ENCODE data around the gene DCAF8L2. TPM values are rescaled to one million over a fixed set of nuclear protein-coding genes. Genes with fewer than 3 reads are reported as not detected.

Gene DCAF8L2
- total RNA-seq, 4 donors from 2014 or later, result not detected

DNA sequence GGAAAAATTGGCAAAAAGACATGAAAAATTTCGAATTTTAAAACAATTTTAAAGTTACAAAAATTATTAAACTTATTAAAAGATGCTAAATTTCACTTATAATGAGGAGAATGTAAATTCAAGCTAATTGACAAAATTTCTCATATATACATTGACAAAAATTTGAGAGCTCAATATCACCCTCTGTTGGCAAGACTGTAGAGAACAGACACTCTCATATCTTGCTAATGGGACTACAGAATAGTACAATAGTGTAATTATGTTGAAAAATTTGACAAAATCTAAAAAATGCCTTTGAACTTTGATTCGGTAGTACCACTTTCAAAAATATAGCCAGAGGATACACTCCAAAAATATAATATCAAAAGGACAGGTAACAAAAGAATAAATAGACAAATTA lies 29.8 kb downstream of the DCAF8L2 start:
- TF ChIP-seq POLR2A (IDR thresholded peaks at IDR 0.05), result no peak
- TF ChIP-seq, protein P1, sequence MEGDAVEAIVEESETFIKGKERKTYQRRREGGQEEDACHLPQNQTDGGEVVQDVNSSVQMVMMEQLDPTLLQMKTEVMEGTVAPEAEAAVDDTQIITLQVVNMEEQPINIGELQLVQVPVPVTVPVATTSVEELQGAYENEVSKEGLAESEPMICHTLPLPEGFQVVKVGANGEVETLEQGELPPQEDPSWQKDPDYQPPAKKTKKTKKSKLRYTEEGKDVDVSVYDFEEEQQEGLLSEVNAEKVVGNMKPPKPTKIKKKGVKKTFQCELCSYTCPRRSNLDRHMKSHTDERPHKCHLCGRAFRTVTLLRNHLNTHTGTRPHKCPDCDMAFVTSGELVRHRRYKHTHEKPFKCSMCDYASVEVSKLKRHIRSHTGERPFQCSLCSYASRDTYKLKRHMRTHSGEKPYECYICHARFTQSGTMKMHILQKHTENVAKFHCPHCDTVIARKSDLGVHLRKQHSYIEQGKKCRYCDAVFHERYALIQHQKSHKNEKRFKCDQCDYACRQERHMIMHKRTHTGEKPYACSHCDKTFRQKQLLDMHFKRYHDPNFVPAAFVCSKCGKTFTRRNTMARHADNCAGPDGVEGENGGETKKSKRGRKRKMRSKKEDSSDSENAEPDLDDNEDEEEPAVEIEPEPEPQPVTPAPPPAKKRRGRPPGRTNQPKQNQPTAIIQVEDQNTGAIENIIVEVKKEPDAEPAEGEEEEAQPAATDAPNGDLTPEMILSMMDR (IDR thresholded peaks at IDR 0.05 in 4 of 5, conservative IDR thresholded peaks at IDR 0.05 in 1 of 5), result no peak
- no peak for DNase-seq
- Histone ChIP-seq H3K36me3 (no peaks in the 10 kb centered on the region), H3K27ac (no peak overlapping the region), H3K27me3 (no peaks in the 10 kb centered on the region), H3K4me3 (no peak overlapping the region), H3K9me3 (no peaks in the 10 kb centered on the region), H3K4me1 (no peaks in the 10 kb centered on the region)
- in situ Hi-C loops (cut with MboI; ENCODE audit: low sequenced_read_pairs in 4 of 4) (no loop called here), intact Hi-C loops (cut with DNase I; ENCODE audit: low total_unique reads) (no loop called here)
- no peak for ATAC-seq

DNA sequence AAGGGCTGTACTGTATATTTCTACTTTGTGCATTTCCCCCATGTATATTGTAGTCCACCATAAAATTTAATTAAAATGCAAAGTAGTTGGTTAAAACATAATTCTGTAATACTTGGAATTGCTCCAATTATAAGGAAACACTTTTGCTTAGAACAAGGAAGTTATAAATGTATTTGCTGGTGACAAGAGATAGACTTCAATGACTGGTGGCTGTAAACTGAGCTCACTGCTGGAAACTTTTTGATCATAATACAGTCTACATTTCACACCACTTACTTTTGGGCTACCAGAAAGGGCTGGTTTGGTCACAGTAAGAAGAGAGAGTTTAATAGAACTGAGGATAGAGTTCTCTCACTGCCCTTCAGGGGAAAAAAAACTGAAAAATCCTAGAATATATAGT lies 32.7 kb downstream of the DCAF8L2 start:
- no peaks in the 10 kb centered on the region for H3K27me3 ChIP-seq
- H3K4me3 ChIP-seq, result no peak overlapping the region
- H3K27ac ChIP-seq, result no peak overlapping the region
- no peaks in the 10 kb centered on the region for H3K36me3 ChIP-seq
- intact Hi-C loops (cut with DNase I; ENCODE audit: low total_unique reads), result no loop called here
- ATAC-seq (no peak), DNase-seq (no peak)
- no peaks in the 10 kb centered on the region for H3K4me1 ChIP-seq
- H3K9me3 ChIP-seq, result no peaks in the 10 kb centered on the region
- TF ChIP-seq POLR2A (IDR thresholded peaks at IDR 0.05), result no peak
- TF ChIP-seq, protein P1 (IDR thresholded peaks at IDR 0.05 in 4 of 5, conservative IDR thresholded peaks at IDR 0.05 in 1 of 5), result no peak
- in situ Hi-C loops (cut with MboI; ENCODE audit: low sequenced_read_pairs in 4 of 4), result no loop called here

DNA sequence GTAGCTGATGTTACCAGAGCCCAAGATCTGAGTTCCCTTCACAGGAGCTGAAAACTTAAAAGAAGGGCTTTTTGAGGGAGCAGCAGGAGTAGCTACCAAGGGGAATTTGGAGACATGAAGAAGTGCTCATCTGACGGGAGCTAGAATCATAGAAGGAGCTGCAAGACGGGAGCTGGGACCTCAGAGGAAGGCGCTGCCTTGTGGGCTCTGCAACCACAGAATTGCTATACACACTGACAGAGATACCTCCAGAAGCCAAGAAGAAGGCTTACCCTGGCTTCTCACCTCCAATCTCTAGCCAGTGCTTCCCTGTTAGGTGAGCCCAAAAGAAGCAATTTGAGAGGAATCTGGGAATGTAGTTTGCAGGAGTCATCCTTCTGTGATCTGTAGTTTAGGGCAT lies 35.9 kb downstream of the DCAF8L2 start:
- in situ Hi-C loops (cut with MboI; ENCODE audit: low sequenced_read_pairs in 4 of 4), result no loop called here

DNA sequence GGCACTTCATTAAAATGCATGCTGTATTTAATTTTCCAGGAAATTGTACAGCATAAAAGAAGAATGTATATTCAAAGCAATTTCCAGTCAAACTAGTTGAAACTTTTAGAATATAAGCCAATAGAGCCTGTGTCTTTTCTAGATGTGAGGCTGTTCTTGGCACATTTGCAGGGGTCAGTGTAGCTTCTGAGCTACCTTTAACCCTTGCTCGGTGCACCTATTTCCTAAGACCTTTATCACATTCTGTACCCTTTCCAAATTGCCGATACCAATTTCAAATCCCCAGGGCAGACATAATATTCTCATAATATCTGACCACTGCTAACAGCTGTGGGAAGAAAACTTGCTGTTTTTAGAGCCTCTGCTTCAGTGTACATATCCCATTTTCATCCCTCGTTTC lies 43.2 kb downstream of the DCAF8L2 start:
- Histone ChIP-seq H3K4me3 (no peak overlapping the region), H3K27ac (no peak overlapping the region), H3K9me3 (no peaks in the 10 kb centered on the region), H3K36me3 (no peaks in the 10 kb centered on the region), H3K4me1 (no peaks in the 10 kb centered on the region), H3K27me3 (no peaks in the 10 kb centered on the region)
- in situ Hi-C loops (cut with MboI; ENCODE audit: low sequenced_read_pairs in 4 of 4), result no loop called here
- no peak for DNase-seq
- no peak for ATAC-seq
- intact Hi-C loops (cut with DNase I; ENCODE audit: low total_unique reads), result no loop called here
- TF ChIP-seq, protein P1 (IDR thresholded peaks at IDR 0.05 in 4 of 5, conservative IDR thresholded peaks at IDR 0.05 in 1 of 5), result no peak
- no peak for TF ChIP-seq POLR2A (IDR thresholded peaks at IDR 0.05)

More for the DNA sequence above, 35.9 kb downstream of the DCAF8L2 start:
- ATAC-seq, result no peak
- Histone ChIP-seq H3K27ac (no peak overlapping the region), H3K9me3 (no peaks in the 10 kb centered on the region), H3K27me3 (no peaks in the 10 kb centered on the region), H3K4me1 (no peaks in the 10 kb centered on the region), H3K36me3 (no peaks in the 10 kb centered on the region), H3K4me3 (no peak overlapping the region)
- DNase-seq, result no peak
- TF ChIP-seq, protein P1 (IDR thresholded peaks at IDR 0.05 in 4 of 5, conservative IDR thresholded peaks at IDR 0.05 in 1 of 5), result no peak
- TF ChIP-seq POLR2A (IDR thresholded peaks at IDR 0.05), result no peak
- intact Hi-C loops (cut with DNase I; ENCODE audit: low total_unique reads), result no loop called here

DNA sequence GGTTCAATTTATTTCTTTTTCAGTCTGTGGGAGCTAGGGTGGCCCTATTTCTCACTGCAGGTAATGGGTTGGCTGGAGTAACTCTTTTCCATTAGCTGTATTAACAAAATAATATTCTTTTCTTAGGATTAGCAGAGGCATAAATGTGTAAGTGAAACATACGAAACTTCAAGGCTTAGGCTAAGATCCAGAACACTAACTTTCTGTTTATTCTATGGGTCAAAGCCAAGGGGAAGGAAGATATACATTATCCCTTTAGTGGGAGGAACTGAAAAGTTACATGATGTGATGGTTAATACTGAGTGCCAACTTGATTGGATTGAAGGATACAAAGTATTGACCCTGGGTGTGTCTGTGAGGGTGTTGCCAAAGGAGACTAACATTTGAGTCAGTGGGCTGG lies 66.4 kb downstream of the DCAF8L2 start:
- ATAC-seq (no peak), DNase-seq (no peak)
- Histone ChIP-seq H3K9me3 (no peaks in the 10 kb centered on the region), H3K4me3 (no peak overlapping the region), H3K27me3 (no peaks in the 10 kb centered on the region), H3K4me1 (no peaks in the 10 kb centered on the region), H3K27ac (no peak overlapping the region), H3K36me3 (no peaks in the 10 kb centered on the region)
- in situ Hi-C loops (cut with MboI; ENCODE audit: low sequenced_read_pairs in 4 of 4) (no loop called here), intact Hi-C loops (cut with DNase I; ENCODE audit: low total_unique reads) (no loop called here)
- TF ChIP-seq, protein P1 (IDR thresholded peaks at IDR 0.05 in 4 of 5, conservative IDR thresholded peaks at IDR 0.05 in 1 of 5), result no peak
- TF ChIP-seq POLR2A (IDR thresholded peaks at IDR 0.05), result no peak
